Type B pancreatic cell (in vitro differentiated cells): ENCODE measurements around the gene PHKA2. TPM values are rescaled to one million over a fixed set of nuclear protein-coding genes. Genes with fewer than 3 reads are reported as not detected.

Experiments used
- DNase-seq: peaks from one replicate; pipeline ENCODE4 v3.0.0; 2021; ENCODE audit warnings: mixed read lengths; ENCODE audit not compliant: unreplicated experiment; ENCODE audit errors: extremely low spot score
- H3K27ac Mint-ChIP-seq: 2 replicates; pipeline ENCODE4 v1.8.0; 2021; ENCODE audit warnings: mild to moderate bottlenecking, mixed read lengths
- H3K27me3 Mint-ChIP-seq: 2 replicates; pipeline ENCODE4 v1.8.0; 2021; ENCODE audit warnings: mixed read lengths
- H3K36me3 Mint-ChIP-seq: 2 replicates; pipeline ENCODE4 v1.8.0; 2021; ENCODE audit warnings: mixed read lengths
- H3K4me1 Mint-ChIP-seq: one replicate; pipeline ENCODE4 v1.8.0; 2021; ENCODE audit warnings: mixed read lengths; ENCODE audit not compliant: unreplicated experiment
- H3K4me3 Mint-ChIP-seq: 2 replicates; pipeline ENCODE4 v1.8.0; 2021; ENCODE audit warnings: mild to moderate bottlenecking, mixed read lengths
- H3K9me3 Mint-ChIP-seq: 2 replicates; pipeline ENCODE4 v1.8.0; 2021; ENCODE audit warnings: mixed read lengths
- total RNA-seq: library from RNA; stranded (reverse); gene quantifications from 2 replicates; pipeline ENCODE4 v1.2.1, GENCODE V29; 2021; ENCODE audit warnings: low replicate concordance
- TF ChIP-seq, protein P1 (sequence below): fragments of 200-600 bp; sonication (generic); conservative IDR thresholded peaks from 2 replicates; pipeline ENCODE4 v1.5.0; 2021; ENCODE audit warnings: antibody characterized with exemption, mild to moderate bottlenecking

PHKA2 gene
- total RNA-seq, 1 donor from 2014 or later, result 55.7 TPM

DNA sequence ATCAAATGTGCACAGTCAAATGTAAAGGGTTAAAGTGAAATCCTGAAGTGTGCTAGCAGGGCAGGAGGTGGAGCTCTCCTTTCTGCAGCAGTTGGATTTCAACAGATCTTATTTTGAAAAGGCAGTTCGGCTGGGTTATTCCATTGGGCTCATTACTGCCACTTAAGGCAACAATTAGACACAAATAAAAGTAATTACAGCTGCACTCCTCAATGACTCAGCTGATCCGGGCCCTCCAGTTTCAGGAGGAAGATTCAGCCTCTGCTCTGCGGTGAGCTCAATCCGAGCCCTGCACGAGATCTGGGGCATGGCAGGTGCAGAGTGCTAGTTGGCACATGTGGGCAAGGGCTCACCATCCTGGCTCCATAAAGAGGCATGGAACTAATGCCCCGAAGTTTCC is 85.4 kb downstream of the PHKA2 start:
- H3K27ac Mint-ChIP-seq, result no peak overlapping the region
- H3K4me1 Mint-ChIP-seq, result peaks cover 6% of the 10 kb centered on the region
- no peak for DNase-seq
- TF ChIP-seq, protein P1, sequence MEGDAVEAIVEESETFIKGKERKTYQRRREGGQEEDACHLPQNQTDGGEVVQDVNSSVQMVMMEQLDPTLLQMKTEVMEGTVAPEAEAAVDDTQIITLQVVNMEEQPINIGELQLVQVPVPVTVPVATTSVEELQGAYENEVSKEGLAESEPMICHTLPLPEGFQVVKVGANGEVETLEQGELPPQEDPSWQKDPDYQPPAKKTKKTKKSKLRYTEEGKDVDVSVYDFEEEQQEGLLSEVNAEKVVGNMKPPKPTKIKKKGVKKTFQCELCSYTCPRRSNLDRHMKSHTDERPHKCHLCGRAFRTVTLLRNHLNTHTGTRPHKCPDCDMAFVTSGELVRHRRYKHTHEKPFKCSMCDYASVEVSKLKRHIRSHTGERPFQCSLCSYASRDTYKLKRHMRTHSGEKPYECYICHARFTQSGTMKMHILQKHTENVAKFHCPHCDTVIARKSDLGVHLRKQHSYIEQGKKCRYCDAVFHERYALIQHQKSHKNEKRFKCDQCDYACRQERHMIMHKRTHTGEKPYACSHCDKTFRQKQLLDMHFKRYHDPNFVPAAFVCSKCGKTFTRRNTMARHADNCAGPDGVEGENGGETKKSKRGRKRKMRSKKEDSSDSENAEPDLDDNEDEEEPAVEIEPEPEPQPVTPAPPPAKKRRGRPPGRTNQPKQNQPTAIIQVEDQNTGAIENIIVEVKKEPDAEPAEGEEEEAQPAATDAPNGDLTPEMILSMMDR, result no peak
- no peaks in the 10 kb centered on the region for H3K9me3 Mint-ChIP-seq
- H3K4me3 Mint-ChIP-seq, result no peak overlapping the region
- no peaks in the 10 kb centered on the region for H3K27me3 Mint-ChIP-seq
- H3K36me3 Mint-ChIP-seq, result peaks cover 5% of the 10 kb centered on the region

DNA sequence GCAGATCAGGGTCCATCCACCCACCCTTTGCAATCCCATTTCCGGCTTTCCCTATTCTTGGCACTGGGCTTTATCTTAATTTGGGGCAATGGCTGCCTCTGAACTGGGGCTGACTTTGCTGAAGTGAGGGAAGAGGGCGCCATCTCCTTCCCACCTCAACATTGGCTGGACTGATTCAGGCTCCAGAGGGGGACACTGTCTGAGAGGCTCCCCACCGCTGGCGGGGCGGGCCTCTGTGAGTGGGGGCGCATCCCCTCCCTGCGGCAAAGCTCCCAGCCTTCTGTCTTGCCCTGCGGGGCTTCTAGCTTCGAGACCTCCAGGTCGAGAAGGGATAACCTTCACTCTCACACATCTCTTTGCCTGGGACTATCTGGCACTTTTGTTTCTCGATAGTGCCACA is 85.8 kb downstream of the PHKA2 start:
- peaks cover 5% of the 10 kb centered on the region for H3K36me3 Mint-ChIP-seq
- H3K9me3 Mint-ChIP-seq, result no peaks in the 10 kb centered on the region
- TF ChIP-seq, protein P1, result no peak
- no peak overlapping the region for H3K27ac Mint-ChIP-seq
- peaks cover 6% of the 10 kb centered on the region for H3K4me1 Mint-ChIP-seq
- no peak for DNase-seq
- H3K4me3 Mint-ChIP-seq, result no peak overlapping the region
- H3K27me3 Mint-ChIP-seq, result no peaks in the 10 kb centered on the region

DNA sequence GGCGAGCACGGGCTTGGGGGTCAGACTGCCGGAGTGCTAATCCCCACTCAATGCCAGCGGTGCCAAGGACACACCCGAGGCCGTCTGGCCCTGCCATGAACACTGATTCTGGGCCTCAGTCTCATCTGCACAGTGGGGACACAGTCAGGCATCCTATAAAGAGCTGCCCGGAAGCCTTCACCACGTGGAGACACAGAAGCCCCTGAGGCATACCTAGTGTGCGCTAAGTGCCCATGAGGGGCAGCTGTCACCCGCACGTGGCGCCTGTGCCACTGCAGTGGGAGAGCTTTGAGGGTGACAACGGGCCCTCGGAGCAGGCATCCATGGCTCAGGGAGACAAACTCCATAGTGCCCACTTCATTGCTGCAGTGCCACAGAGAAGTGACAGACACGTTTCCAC is 86.3 kb downstream of the PHKA2 start:
- H3K27ac Mint-ChIP-seq, result no peak overlapping the region
- H3K9me3 Mint-ChIP-seq, result no peaks in the 10 kb centered on the region
- H3K36me3 Mint-ChIP-seq, result peaks cover 8% of the 10 kb centered on the region
- no peak for DNase-seq
- H3K4me3 Mint-ChIP-seq, result no peak overlapping the region
- H3K27me3 Mint-ChIP-seq, result no peaks in the 10 kb centered on the region
- peaks cover 6% of the 10 kb centered on the region for H3K4me1 Mint-ChIP-seq
- TF ChIP-seq, protein P1, result no peak

DNA sequence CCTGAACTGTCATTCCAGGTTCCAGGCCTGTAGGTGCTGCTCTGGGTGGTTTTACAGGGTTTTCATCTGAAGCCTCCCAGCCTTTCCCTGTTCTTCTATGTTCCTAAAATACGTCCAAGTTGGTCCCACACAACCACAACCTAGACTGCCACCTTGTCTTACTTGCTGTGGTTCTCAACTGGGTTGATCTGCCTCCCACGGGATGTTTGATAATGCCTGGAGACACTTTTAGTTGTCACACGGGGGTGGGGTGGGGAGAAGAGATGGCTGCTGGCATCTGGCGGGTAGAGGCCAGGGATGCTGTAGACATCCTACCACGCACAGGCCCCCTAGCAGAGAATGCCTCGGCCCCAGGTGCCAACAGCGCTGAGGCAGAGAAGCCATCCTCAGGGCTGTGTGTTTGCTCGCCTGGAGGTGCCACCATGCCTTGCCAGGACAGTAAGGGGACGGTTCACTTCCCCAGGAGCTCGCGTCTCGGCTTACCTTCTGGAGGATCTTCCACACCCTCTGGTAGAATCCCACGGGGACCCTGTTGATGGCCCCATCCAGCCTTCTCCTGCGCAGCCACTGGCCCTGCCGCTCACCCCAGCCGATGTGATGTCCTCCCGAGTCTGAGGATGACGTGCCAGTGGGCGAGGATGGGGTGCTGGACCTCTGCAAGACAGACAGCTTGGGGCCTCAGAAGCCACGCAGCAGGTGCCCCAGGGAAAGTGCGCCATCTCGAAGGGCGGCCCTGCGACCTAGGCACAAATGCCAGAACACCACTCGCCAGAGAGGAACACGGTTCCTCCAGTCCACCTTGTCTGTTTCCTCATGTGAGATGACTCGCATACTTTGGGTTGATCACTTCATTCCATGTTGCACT is 87.0 kb downstream of the PHKA2 start:
- Mint-ChIP-seq H3K4me1 (peaks cover 6% of the 10 kb centered on the region), H3K4me3 (no peak overlapping the region), H3K27ac (no peak overlapping the region), H3K9me3 (no peaks in the 10 kb centered on the region), H3K27me3 (no peaks in the 10 kb centered on the region), H3K36me3 (peaks cover 8% of the 10 kb centered on the region)
- DNase-seq, result no peak
- TF ChIP-seq, protein P1, result no peak

DNA sequence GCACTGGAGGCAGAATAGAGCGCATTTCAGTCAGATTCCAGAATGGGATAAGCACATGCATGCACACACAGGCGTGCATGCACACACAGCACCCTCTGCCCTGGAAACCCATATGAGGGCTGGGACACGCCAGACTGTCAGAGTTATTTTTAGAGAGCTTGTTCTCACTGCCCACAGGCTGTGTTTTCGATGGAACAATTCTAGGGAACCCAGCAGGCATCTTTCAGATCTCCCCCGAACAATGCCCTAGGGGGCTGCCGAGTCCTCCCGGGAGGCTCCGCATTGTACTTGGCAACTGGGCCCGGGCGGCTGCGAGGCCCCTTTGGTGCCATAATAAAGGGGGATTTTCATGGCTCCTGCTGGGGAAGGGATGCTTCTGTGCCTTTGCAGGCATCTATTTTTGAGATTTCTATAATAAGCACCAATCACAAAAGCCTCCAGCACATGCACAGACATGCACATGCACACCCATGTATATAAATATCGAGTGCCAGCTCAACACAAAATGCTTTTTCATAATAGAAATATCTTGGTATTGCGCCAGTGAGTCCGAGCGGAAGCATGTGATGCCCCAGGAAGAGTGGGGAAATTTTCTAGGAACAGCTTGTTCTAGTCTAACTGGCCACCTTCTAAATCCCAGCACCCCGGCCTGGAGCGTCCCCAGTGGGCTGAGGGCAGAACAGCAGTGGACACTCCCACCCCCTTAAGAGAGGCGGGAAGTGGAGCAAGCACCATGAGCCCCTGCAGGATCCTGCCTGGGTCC is 88.5 kb downstream of the PHKA2 start:
- H3K27ac Mint-ChIP-seq, result no peak overlapping the region
- no peak overlapping the region for H3K4me3 Mint-ChIP-seq
- no peak for DNase-seq
- TF ChIP-seq, protein P1, result no peak
- H3K4me1 Mint-ChIP-seq, result peaks cover 2% of the 10 kb centered on the region
- no peaks in the 10 kb centered on the region for H3K27me3 Mint-ChIP-seq
- H3K9me3 Mint-ChIP-seq, result no peaks in the 10 kb centered on the region
- H3K36me3 Mint-ChIP-seq, result peaks cover 6% of the 10 kb centered on the region
